HCT116 (cell line): ENCODE data around the gene WNT9A. TPM values are rescaled to one million over a fixed set of nuclear protein-coding genes. Genes with fewer than 3 reads are reported as not detected.

Source experiments
- ATAC-seq: fragments of 200-7000 bp; cut with Tn5 transposase; 2 replicates; pipeline ENCODE4 v1.9.1; 2020; ENCODE audit warnings: mild to moderate bottlenecking, moderate library complexity
- BruUV-seq: library from RNA; stranded (reverse); fragments of 400-500 nt; replicated peaks from 2 replicates; lab custom pipeline; 2021; lab: Mats Ljungman, UMichigan
- CTCF ChIA-PET: fragments of 300-600 bp; sonication (Branson Sonifier 250); formaldehyde crosslinking; loops from one replicate; lab custom pipeline; 2021; ENCODE audit warnings: antibody characterized with exemption; lab: Charles Lee
- POLR2A ChIA-PET: fragments of 300-600, 350-600 bp; sonication (Branson Sonifier 250); formaldehyde crosslinking; loops from one replicate; lab custom pipeline; 2021; ENCODE audit warnings: antibody characterized with exemption; lab: Charles Lee
- RAD21 ChIA-PET, 2 experiments: fragments of 300-600 bp; sonication (Branson Sonifier 250); formaldehyde crosslinking; loops; one replicate each; lab custom pipeline; 2023; ENCODE audit warnings: low total read pairs in 2 of 2; ENCODE audit not compliant: uncharacterized antibody in 2 of 2, unreplicated experiment in 2 of 2, low non-redundant PET in 1 of 2; lab: Charles Lee
- DNase-seq: peaks from one replicate; pipeline ENCODE4 v3.0.0-alpha.2; 2010; ENCODE audit warnings: low read depth, low spot score
- H2AFZ ChIP-seq: fragments of 200-600 bp; shearing (Covaris generic), sonication (generic); 2 replicates; pipeline ENCODE4 v1.6.1; 2017; ENCODE audit warnings: low read depth, mixed run types, mixed read lengths, antibody characterized with exemption, low read length; ENCODE audit not compliant: poor library complexity, severe bottlenecking
- H3K27ac ChIP-seq: 2 replicates; pipeline ENCODE4 v1.5.1; 2012; ENCODE audit warnings: low read depth, low read length
- H3K27me3 ChIP-seq: fragments of 200-600 bp; sonication (generic); 2 replicates; pipeline ENCODE4 v1.6.1; 2016; ENCODE audit warnings: mixed run types, low read length, mixed read lengths; ENCODE audit not compliant: insufficient read depth
- H3K36me3 ChIP-seq, 2 experiments: fragments of 200-500 bp in 1 of 2; fragments of 200-600 bp in 1 of 2; sonication (Bioruptor generic) in 1 of 2; sonication (generic) in 1 of 2; 2 replicates each; pipeline versions ENCODE4 v1.5.1 to v1.6.1; 2014 to 2016; ENCODE audit warnings: low read length in 2 of 2, inconsistent platforms in 1 of 2, mixed read lengths in 1 of 2, mixed run types in 1 of 2; ENCODE audit not compliant: insufficient read depth in 2 of 2, control insufficient read depth in 1 of 2
- H3K4me1 ChIP-seq, 2 experiments: fragments of 200-600 bp in 1 of 2; sonication (generic) in 1 of 2; 2 replicates each; pipeline versions ENCODE4 v1.5.1 to v1.6.1; 2012 to 2017; ENCODE audit warnings: low read length in 2 of 2, inconsistent platforms in 1 of 2, mild to moderate bottlenecking in 1 of 2, mixed read lengths in 1 of 2, mixed run types in 1 of 2, moderate library complexity in 1 of 2; ENCODE audit not compliant: insufficient read depth in 2 of 2, control insufficient read depth in 1 of 2
- H3K4me2 ChIP-seq: fragments of 200-600 bp; sonication (generic); 2 replicates; pipeline ENCODE4 v1.6.1; 2017; ENCODE audit warnings: mixed run types, low read length, mixed read lengths
- H3K4me3 ChIP-seq, 2 experiments: fragments of 200-600 bp in 1 of 2; sonication (generic) in 1 of 2; replicated peaks in 1 of 2; 2 replicates each; pipeline ENCODE4 v1.5.1; 2011 to 2016; ENCODE audit warnings: low read length in 2 of 2, control low read depth in 1 of 2, low read depth in 1 of 2, mild to moderate bottlenecking in 1 of 2, mixed read lengths in 1 of 2, mixed run types in 1 of 2
- H3K79me2 ChIP-seq: fragments of 200-600 bp; sonication (generic); 2 replicates; pipeline ENCODE4 v1.6.1; 2017; ENCODE audit warnings: mild to moderate bottlenecking, mixed run types, low read length, moderate library complexity, mixed read lengths; ENCODE audit not compliant: insufficient read depth
- H3K9ac ChIP-seq: fragments of 200-600 bp; sonication (generic); 2 replicates; pipeline ENCODE4 v1.6.1; 2016; ENCODE audit warnings: low read length, mixed read lengths
- H3K9me2 ChIP-seq: fragments of 200-600 bp; sonication (generic), shearing (Covaris generic); 2 replicates; pipeline ENCODE4 v1.6.1; 2017; ENCODE audit warnings: mixed run types, mild to moderate bottlenecking, moderate library complexity; ENCODE audit not compliant: insufficient read depth
- H3K9me3 ChIP-seq, 2 experiments: fragments of 200-500 bp in 1 of 2; fragments of 200-600 bp in 1 of 2; sonication (Bioruptor generic) in 1 of 2; sonication (generic) in 1 of 2; 2 replicates each; pipeline ENCODE4 v1.6.1; 2014 to 2017; ENCODE audit warnings: low read length in 2 of 2, mixed read lengths in 2 of 2, inconsistent platforms in 1 of 2, low read depth in 1 of 2, mild to moderate bottlenecking in 1 of 2, mixed run types in 1 of 2, moderate library complexity in 1 of 2; ENCODE audit not compliant: control insufficient read depth in 1 of 2, insufficient read depth in 1 of 2
- H4K20me1 ChIP-seq: fragments of 200-600 bp; sonication (generic), shearing (Covaris generic); 2 replicates; pipeline ENCODE4 v1.6.1; 2017; ENCODE audit warnings: mixed run types, mild to moderate bottlenecking, moderate library complexity; ENCODE audit not compliant: insufficient read depth
- ATF3 ChIP-seq: IDR thresholded peaks from 2 replicates; pipeline ENCODE4 v1.6.1; 2012
- CBX3 ChIP-seq: IDR thresholded peaks from 2 replicates; pipeline ENCODE4 v1.6.1; 2012; ENCODE audit warnings: low read depth
- CEBPB ChIP-seq: IDR thresholded peaks from 2 replicates; pipeline ENCODE4 v1.6.1; 2012; ENCODE audit warnings: low read depth
- CTCF ChIP-seq, 3 experiments: fragments of 200-600 bp in 1 of 3; sonication (generic) in 1 of 3; IDR thresholded peaks in 2 of 3; conservative IDR thresholded peaks in 1 of 3; 2 replicates each; pipeline ENCODE4 v1.5.1; 2012 to 2017; ENCODE audit warnings: low read depth in 2 of 3, low read length in 2 of 3, antibody characterized with exemption in 1 of 3, borderline replicate concordance in 1 of 3, control low read depth in 1 of 3, mild to moderate bottlenecking in 1 of 3, mixed read lengths in 1 of 3, mixed run types in 1 of 3, moderate library complexity in 1 of 3; ENCODE audit not compliant: insufficient read depth in 1 of 3
- EGR1 ChIP-seq: IDR thresholded peaks from 2 replicates; pipeline ENCODE4 v1.6.1; 2012; ENCODE audit warnings: low read depth
- ELF1 ChIP-seq: IDR thresholded peaks from 2 replicates; pipeline ENCODE4 v1.6.1; 2012; ENCODE audit warnings: low read depth, borderline replicate concordance
- EZH2 ChIP-seq: fragments of 200-600 bp; sonication (generic); IDR thresholded peaks from 2 replicates; pipeline ENCODE4 v1.6.1; 2017; ENCODE audit warnings: antibody characterized with exemption, mixed run types
- MAX ChIP-seq: IDR thresholded peaks from 2 replicates; pipeline ENCODE4 v1.6.1; 2012
- POLR2A ChIP-seq: IDR thresholded peaks from 2 replicates; pipeline ENCODE4 v1.7.0; 2011; ENCODE audit warnings: borderline replicate concordance; ENCODE audit not compliant: insufficient read depth, insufficient read length; ENCODE audit errors: extremely low read depth
- POLR2AphosphoS5 ChIP-seq: IDR thresholded peaks from 2 replicates; pipeline ENCODE4 v1.6.1; 2011; ENCODE audit warnings: mild to moderate bottlenecking, low read depth, low read length, moderate library complexity
- SRF ChIP-seq: IDR thresholded peaks from 2 replicates; pipeline ENCODE4 v1.6.1; 2012; ENCODE audit warnings: low read depth
- YY1 ChIP-seq: IDR thresholded peaks from 2 replicates; pipeline ENCODE4 v1.6.1; 2011; ENCODE audit warnings: low read length, low read depth, moderate library complexity, mild to moderate bottlenecking; ENCODE audit not compliant: insufficient replicate concordance; ENCODE audit errors: extremely low read depth
- ZBTB33 ChIP-seq: IDR thresholded peaks from 2 replicates; pipeline ENCODE4 v1.6.1; 2011; ENCODE audit warnings: mild to moderate bottlenecking, low read length, moderate library complexity; ENCODE audit not compliant: insufficient replicate concordance; ENCODE audit errors: extremely low read depth
- ZFX ChIP-seq: fragments of 450-650 bp; IDR thresholded peaks from 2 replicates; pipeline ENCODE4 v1.6.1; 2017
- ZNF274 ChIP-seq: fragments of 200-500 bp; sonication (Bioruptor generic); IDR thresholded peaks from 2 replicates; pipeline ENCODE4 v1.6.1; 2014; ENCODE audit warnings: mild to moderate bottlenecking, low read depth, low read length, inconsistent platforms
- intact Hi-C: fragments of 100-400 bp; cut with micrococcal nuclease; formaldehyde crosslinking; loops from 2 replicates; pipeline ENCODE4 v1.10.0; 2022
- total RNA-seq: library from RNA; stranded (reverse); gene quantifications from one replicate; pipeline ENCODE4 v1.2.1, GENCODE V29; 2021; ENCODE audit not compliant: unreplicated experiment

Gene WNT9A
- total RNA-seq, 1 experiment from 2014 or later = 5.6 TPM

- RAD21 ChIA-PET = no interaction called here
Observed at GRCh38 chr1:227958617-227959324, 11.0 kb upstream of the WNT9A start.

GRCh38 chr1:227955808-227956207 is 8.1 kb upstream of the WNT9A start:
- ChIA-PET POLR2A (no interaction called here), CTCF (no interaction called here), RAD21 (no interaction called here)
- Histone ChIP-seq H3K4me3 (no peak overlapping the region), H3K4me1 (peaks cover 0 to 10% of the 10 kb centered on the region in 2 experiments; a peak in 1 of 4 replicates), H3K9me3 (no peaks in the 10 kb centered on the region; a peak in 1 of 4 replicates), H3K27me3 (no peaks in the 10 kb centered on the region), H3K4me2 (no peak overlapping the region), H3K9ac (no peak overlapping the region), H2AFZ (no peak overlapping the region), H3K9me2 (no peaks in the 10 kb centered on the region), H3K79me2 (no peaks in the 10 kb centered on the region), H4K20me1 (no peaks in the 10 kb centered on the region), H3K36me3 (no peaks in the 10 kb centered on the region), H3K27ac (no peak overlapping the region)
- intact Hi-C loops = no loop called here
- ATAC-seq = no peak
- no peak for DNase-seq
- no TSS peak for BruUV-seq
- TF ChIP-seq CTCF (IDR thresholded peaks at IDR 0.05 in 2 of 3, conservative IDR thresholded peaks at IDR 0.05 in 1 of 3; ENCODE audit: borderline replicate concordance in 1 of 3, insufficient read depth in 1 of 3, low read depth in 2 of 3, low read length in 2 of 3) (no peak), YY1 (no peak), ZNF274 (no peak), ATF3 (no peak), SRF (no peak), ZBTB33 (no peak), EZH2 (no peak), MAX (no peak), POLR2AphosphoS5 (no peak), EGR1 (no peak), POLR2A (no peak), ELF1 (no peak), CEBPB (no peak), CBX3 (no peak)

More at GRCh38 chr1:227958617-227959324, 11.0 kb upstream of the WNT9A start:
- Histone ChIP-seq H3K27me3 (no peaks in the 10 kb centered on the region), H3K9me2 (no peaks in the 10 kb centered on the region), H4K20me1 (no peaks in the 10 kb centered on the region), H3K36me3 (no peaks in the 10 kb centered on the region)
- DNase-seq = no peak
- POLR2A ChIA-PET = no interaction called here
- TF ChIP-seq ZFX = no peak
- no peak for TF ChIP-seq YY1
- no peak for TF ChIP-seq POLR2AphosphoS5
- TF ChIP-seq EGR1 = no peak
- no peak for TF ChIP-seq SRF
- TF ChIP-seq, all 23 proteins: peak for 0
- Histone ChIP-seq H3K4me2 (no peak overlapping the region), H3K79me2 (no peaks in the 10 kb centered on the region), H3K4me3 (no peak overlapping the region), H2AFZ (no peak overlapping the region), H3K4me1 (peaks cover 0 to 5% of the 10 kb centered on the region in 2 experiments; a peak in 1 of 4 replicates), H3K9me3 (no peaks in the 10 kb centered on the region; a peak in 1 of 4 replicates), H3K9ac (no peak overlapping the region), H3K27ac (no peak overlapping the region)
- intact Hi-C loops = no loop called here
- no TSS peak for BruUV-seq
- ATAC-seq = no peak
- CTCF ChIA-PET = no interaction called here
